NCI-H187 (cell line): Measurements from ENCODE around the gene RNASE13.
"Not testable (repeated sequence)": the region's sequence is repeated elsewhere in the genome, so short reads cannot be mapped to it uniquely, and the experiment has no call there.

ENCODE experiments used
- DNase-seq, 2 experiments: peaks; one replicate each; lab custom pipeline; 2025; lab: John Stamatoyannopoulos, UW

The RNASE13 gene

GRCh38 chr14:21022686-21023085, 11.9 kb downstream of the RNASE13 start:
- DNase-seq, result no peak

GRCh38 chr14:21020977-21021545, 13.5 kb downstream of the RNASE13 start:
- DNase-seq, result no peak

- no peak for DNase-seq
Observed at GRCh38 chr14:21019366-21019765, 15.2 kb downstream of the RNASE13 start.

- DNase-seq, result no peak
Observed at GRCh38 chr14:21018781-21019180, 15.8 kb downstream of the RNASE13 start.

DNA sequence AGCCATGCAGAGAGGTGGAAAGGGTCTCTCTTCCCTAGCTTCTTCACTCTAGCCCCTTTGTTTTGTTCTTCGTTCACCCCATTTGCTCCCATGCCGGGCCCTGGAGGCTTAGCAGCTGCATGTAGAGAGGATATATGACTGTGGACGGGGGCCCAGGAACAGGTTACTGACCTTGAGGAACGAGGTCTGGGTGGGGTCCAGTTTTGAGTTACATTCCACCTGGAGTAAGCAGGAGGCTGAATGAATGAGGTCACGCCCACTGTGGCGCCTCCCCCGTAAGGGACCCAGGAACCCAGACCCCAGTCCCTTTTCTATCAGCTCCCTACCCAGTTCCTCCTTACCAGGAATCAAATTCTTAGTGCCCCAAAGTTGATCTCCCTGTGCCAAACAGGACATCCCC, 16.3 kb downstream of the RNASE13 start:
- DNase-seq, result no peak

- DNase-seq, result no peak
Observed at GRCh38 chr14:21017528-21018245, 16.9 kb downstream of the RNASE13 start.

DNA sequence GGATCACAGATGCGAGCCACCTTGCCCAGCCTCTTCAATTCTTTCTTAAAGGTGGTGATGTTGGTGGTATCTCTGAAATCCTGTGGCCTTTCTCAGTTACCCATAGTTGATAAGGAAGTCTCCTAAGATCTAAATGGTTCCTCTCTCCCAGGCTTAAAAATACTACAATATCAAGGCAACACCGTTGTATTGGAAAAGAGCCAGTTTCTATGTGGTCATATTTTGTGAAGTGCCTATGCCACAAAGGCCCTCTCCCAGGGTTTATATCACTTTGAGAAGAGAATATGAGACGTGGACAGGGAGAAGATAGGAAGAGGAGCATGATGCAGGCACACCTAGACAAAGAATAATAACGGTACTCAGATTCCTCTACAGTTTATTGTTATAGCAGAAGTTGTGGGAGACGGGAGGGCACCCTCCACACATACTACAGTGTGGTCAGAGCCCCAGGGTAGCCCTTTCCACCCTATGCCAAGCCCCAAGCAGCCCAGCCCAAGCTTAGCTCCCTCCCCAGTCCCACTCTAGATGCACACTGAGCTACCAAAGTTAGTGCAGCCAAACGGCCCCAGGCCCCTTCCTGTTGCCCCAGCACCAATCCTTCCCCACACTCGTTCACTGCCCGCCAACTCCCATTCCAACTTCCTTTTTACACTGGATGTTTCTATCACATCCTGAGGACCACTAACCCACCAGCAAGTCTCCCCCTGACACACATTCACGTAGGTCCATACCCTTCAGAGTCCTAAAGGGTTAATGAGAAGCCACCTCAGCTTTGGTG, 18.0 kb downstream of the RNASE13 start:
- DNase-seq, result no peak

DNA sequence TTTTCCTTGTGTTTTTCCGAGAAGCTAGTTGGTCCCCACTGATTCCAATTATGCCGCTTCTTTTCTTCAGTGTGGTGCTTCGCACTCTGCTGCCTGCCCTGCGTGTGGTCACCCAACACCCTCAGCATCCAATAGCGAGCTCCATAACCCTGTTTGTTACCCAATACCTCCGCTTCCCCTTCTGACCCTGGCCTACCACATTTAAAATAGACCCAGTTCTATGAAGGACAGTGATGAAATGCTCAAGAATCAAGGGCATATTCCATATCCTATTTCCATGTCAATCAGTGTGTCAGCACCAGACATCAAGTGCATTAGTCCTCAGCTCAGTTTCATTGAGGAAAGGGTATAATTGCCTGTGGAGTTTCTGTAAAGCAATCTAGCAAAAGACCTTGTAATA, 19.3 kb downstream of the RNASE13 start:
- DNase-seq, result no peak

- peak; percentile 79 to 80 for DNase-seq
Observed at GRCh38 chr14:21014761-21015190, 19.8 kb downstream of the RNASE13 start.

- DNase-seq, result no peak
Observed at GRCh38 chr14:21011136-21011535, 23.5 kb downstream of the RNASE13 start.

DNA sequence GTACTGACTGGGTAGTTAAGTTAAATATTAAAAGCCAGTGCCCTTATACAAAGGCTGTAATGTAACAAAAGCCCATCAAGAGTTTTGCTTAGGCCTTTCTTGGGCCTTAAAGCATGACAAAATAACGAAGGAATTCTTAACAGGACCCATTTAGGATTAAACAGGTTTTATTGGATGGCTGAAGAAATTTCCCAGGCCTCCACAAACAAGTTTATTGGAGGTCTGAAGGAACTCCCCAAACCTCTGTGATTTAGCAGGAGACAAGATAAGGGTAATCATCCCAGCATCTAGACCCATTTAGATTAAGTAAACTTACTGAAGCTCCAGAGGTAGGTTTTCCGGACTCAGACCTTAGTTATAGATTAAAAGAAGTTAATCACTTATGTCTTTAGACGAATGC, 24.9 kb downstream of the RNASE13 start:
- not testable (repeated sequence) for DNase-seq

GRCh38 chr14:21003788-21004346, 30.7 kb downstream of the RNASE13 start:
- no peak for DNase-seq

DNA sequence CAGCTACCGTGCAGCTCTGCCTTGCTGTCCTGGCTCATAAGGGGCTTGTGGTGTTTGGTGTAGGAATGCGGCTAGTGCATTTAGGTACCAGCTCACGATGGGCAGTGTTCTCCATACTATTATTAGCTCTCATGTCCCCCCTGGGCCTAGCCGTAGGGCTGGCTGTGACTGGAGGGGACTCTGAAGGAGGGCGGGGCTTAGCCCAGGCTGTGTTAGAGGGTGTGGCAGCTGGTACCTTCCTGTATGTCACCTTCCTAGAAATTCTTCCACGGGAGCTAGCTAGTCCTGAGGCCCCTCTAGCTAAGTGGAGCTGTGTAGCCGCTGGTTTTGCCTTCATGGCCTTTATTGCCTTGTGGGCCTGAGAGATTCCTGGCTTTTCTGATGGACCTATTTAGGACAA, 33.4 kb downstream of the RNASE13 start:
- DNase-seq, result no peak

- no peak for DNase-seq
Observed at GRCh38 chr14:20999591-20999990, 35.0 kb downstream of the RNASE13 start.

- DNase-seq, result no peak
Observed at GRCh38 chr14:20998674-20999366, 35.8 kb downstream of the RNASE13 start, which contains the start of gene SLC39A2. TSS of gene SLC39A2 (plus strand) at chr14:20999293. CDS start at chr14:20999447, 154 bp downstream.

- no peak for DNase-seq
Observed at GRCh38 chr14:20998139-20998538, 36.5 kb downstream of the RNASE13 start.

DNA sequence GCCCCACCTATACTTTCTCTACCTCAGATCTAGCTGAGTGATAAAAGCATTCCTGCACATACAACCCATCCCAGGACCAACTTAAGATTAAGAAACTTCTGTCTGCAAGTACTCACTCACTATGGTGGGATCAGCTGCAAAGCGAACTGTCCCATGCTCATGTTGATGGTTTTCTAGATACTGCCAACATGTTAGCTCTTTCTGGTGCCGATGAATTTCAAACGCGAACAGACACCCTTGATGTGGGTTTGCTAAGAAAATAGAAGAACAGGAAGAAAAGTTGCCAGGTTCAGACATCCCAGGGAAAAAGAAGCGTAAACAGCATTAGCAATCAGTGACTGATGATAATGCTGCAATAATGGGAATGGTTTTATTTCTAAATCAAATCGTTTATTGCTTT, 37.0 kb downstream of the RNASE13 start:
- DNase-seq, result no peak

DNA sequence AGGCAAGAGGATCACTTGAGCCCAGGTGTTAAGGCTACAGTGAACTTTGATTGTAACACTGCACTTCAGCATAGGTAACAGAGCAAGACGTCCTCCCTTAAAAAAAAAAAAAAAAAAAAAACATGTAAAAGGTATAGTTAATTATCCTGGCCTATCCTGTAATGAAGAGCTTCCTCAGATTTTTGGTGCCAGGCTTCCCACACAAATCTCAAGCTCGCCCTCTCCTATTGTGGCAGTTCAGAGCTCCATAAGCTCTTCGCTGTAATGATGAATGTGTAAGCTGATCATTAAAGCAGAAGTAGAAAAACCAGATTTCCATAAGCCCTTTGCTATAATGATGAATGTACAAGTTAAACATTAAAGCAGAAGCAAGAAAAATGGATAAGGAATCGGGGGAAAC, 37.5 kb downstream of the RNASE13 start:
- DNase-seq, result no peak

DNA sequence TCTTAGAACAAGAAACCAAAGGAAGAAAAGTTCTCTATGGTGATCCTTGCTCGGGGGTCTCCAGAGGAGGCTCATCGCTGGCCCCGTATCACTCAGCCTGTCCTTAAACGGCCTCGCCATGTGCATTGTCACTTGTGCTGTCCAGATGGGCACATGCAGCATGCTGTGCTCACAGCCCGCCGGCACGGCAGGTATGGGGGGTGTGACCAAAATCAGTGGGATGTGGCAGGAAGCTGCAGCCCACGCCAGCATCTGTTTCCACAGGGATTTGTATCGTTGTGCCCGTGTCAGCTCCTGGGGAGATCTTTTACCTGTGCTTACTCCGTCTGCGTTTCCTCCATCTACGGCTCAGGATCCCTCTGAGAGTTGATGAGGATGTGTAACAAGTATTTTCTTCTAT, 38.1 kb downstream of the RNASE13 start:
- DNase-seq, result no peak

DNA sequence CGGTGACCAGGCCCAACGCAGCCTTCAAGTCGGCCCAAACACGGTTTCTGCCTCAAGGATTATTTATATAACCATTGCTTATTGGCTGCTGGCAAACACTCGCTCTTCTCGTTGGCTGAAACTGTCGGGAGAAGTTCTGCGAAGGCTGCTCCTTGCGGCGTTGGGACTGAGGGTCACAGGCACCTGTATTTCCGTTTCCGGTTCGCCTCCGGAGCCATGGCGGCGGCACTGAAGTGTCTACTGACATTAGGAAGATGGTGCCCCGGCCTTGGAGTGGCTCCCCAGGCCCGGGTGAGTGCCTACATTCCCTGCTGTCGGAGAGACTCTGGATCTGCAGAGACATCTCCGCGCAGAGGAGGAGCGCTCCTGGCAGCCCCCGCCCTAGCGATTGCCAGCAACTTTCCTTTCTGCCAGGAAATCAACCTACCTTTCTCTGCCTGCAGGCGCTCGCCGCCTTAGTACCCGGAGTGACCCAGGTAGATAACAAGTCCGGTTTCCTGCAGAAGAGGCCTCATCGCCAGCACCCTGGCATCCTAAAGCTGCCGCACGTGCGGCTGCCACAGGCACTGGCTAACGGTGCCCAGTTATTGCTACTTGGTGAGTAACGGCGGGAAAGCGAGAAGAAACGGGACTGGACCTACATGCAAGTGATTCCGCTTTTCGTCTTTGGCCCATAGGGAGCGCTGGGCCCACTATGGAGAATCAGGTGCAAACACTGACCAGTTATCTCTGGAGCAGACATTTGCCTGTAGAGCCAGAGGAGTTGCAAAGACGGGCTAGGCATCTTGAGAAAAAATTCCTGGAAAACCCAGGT, 44.6 kb downstream of the RNASE13 start, which contains the start of gene METTL17:
METTL17 (plus strand) TSS at position 194 of the 814 bp plus-strand sequence; CDS start at position 217, 23 bp downstream.
- peak; percentile 77 to 92 for DNase-seq

DNA sequence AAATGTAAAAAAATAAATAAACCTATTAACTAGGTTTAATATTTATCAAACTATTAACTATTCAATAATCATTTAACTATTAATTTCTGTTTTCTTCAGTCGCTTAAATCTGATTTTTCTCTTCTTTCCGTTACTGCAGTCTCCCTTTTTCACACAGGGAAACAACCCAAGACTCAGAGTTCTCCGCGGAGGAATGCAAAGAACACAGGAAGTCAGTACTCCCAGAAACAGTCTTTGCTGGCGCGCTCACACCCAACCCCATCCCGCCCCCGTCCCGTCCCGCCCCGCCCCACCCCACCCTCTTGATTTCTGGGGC, 45.2 kb downstream of the RNASE13 start:
- DNase-seq, result no peak
